CD4-positive, alpha-beta T cell (primary cell): ENCODE results near the gene C13orf42. TPM values are rescaled to one million over a fixed set of nuclear protein-coding genes. Genes with fewer than 3 reads are reported as not detected.

Experiments
- ATAC-seq: fragments of 200-7000 bp; cut with Tn5 transposase; one replicate; pipeline ENCODE4 v1.10.0; 2022; ENCODE audit warnings: mild to moderate bottlenecking; ENCODE audit not compliant: poor library complexity
- CTCF ChIA-PET: fragments of 350-600 bp; sonication (Branson Sonifier 250); formaldehyde crosslinking; loops from one replicate; lab custom pipeline; 2021; ENCODE audit warnings: antibody characterized with exemption, inconsistent platforms; lab: Charles Lee
- POLR2A ChIA-PET: fragments of 350-600 bp; sonication (Branson Sonifier 250); formaldehyde crosslinking; loops from one replicate; lab custom pipeline; 2021; ENCODE audit warnings: antibody characterized with exemption, inconsistent platforms; lab: Charles Lee
- DNase-seq, 14 experiments: peaks; one replicate each; pipeline ENCODE4 v3.0.0-alpha.2; 2013 to 2020; ENCODE audit warnings: mixed read lengths in 2 of 14
- H3K27ac ChIP-seq, 2 donors: one replicate each; pipeline versions ENCODE4 v1.5.1 to v1.7.0; 2013; ENCODE audit warnings: low read length in 2 of 2, low read depth in 1 of 2, mild to moderate bottlenecking in 1 of 2
- H3K27me3 ChIP-seq, 2 experiments: 1 replicate in 1 of 2; 2 replicates in 1 of 2; pipeline versions ENCODE4 v1.6.1 to v1.7.0; 2013; ENCODE audit warnings: low read length in 2 of 2, control low read depth in 1 of 2, mild to moderate bottlenecking in 1 of 2, moderate library complexity in 1 of 2; ENCODE audit not compliant: insufficient read depth in 2 of 2, control insufficient read depth in 1 of 2
- H3K36me3 ChIP-seq: one replicate; pipeline ENCODE4 v1.6.1; 2013; ENCODE audit warnings: low read length, control low read depth; ENCODE audit not compliant: insufficient read depth
- H3K4me1 ChIP-seq: one replicate; pipeline ENCODE4 v1.6.1; 2013; ENCODE audit warnings: low read length, control low read depth; ENCODE audit not compliant: insufficient read depth
- H3K4me3 ChIP-seq: one replicate; pipeline ENCODE4 v1.5.1; 2013; ENCODE audit warnings: mild to moderate bottlenecking, low read length, moderate library complexity
- H3K9me3 ChIP-seq, 2 experiments: 1 replicate in 1 of 2; 2 replicates in 1 of 2; pipeline versions ENCODE4 v1.6.1 to v1.7.0; 2013; ENCODE audit warnings: low read length in 2 of 2, mild to moderate bottlenecking in 2 of 2, control low read depth in 1 of 2, moderate library complexity in 1 of 2; ENCODE audit not compliant: control insufficient read depth in 1 of 2, insufficient read depth in 1 of 2
- H3K27ac Mint-ChIP-seq: one replicate; pipeline ENCODE4 v1.8.0; 2020; ENCODE audit warnings: mixed read lengths
- H3K27me3 Mint-ChIP-seq: one replicate; pipeline ENCODE4 v1.8.0; 2021; ENCODE audit warnings: mixed read lengths
- H3K36me3 Mint-ChIP-seq: one replicate; pipeline ENCODE4 v1.8.0; 2021; ENCODE audit warnings: low read depth, mixed read lengths
- H3K4me1 Mint-ChIP-seq: one replicate; pipeline ENCODE4 v1.8.0; 2021; ENCODE audit warnings: low read depth, mixed read lengths
- H3K4me3 Mint-ChIP-seq: one replicate; pipeline ENCODE4 v1.8.0; 2020; ENCODE audit warnings: mild to moderate bottlenecking, mixed read lengths
- H3K9me3 Mint-ChIP-seq: one replicate; pipeline ENCODE4 v1.8.0; 2020; ENCODE audit warnings: mixed read lengths
- intact Hi-C, 2 experiments: fragments of 100-400 bp; cut with DNase I in 1 of 2; cut with micrococcal nuclease in 1 of 2; formaldehyde crosslinking; loops; one replicate each; pipeline versions ENCODE4 v1.15.1 to v1.9.0; 2023 to 2025; cut with DNase I, micrococcal nuclease
- polyA plus RNA-seq, 2 donors: library from polyadenylated mRNA; unstranded; fragments of 120-200 nt; gene quantifications; one replicate each; pipeline ENCODE4 v1.2.1, GENCODE V29; 2013
- total RNA-seq, 174 experiments: library from RNA in 2 of 174; stranded (reverse) in 2 of 174; gene quantifications; one replicate each; pipeline ENCODE4 v1.2.3 and lab custom pipeline; 2021 to 2026
- TF ChIP-seq, protein P1 (sequence below): fragments of 200-600 bp; IDR thresholded peaks from one replicate; pipeline ENCODE4 v1.8.0; 2022; ENCODE audit warnings: antibody characterized with exemption, mild to moderate bottlenecking

C13orf42 gene
- total RNA-seq: not detected
- not detected for polyA plus RNA-seq (2013, experiment 1 of 2)
- 0.01 TPM for polyA plus RNA-seq (2013, experiment 2 of 2)
- 0 to 0.25 (median 0) reads per million in 172 experiments for total RNA-seq (lab: John Stamatoyannopoulos, UW)

DNA sequence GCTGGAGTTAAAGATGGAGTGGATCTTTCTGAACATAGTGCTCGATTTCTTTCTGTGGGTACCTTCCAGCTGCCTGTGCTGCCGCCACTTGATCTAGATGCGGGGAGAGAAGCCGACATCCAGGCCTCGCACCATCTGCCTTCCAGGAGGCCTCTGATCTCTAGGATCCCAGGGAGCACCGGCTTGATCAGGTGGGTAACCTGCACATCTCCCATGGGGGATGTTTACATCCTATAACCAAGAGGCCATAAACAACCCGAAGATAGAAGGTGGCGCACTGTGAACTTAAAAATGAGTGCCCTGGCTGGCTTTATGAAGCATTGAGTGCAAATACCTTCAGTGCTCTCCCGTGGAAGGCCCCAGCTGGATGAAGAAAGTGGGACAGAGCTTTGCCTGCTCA, at the start of gene C13orf42:
Gene C13orf42 (minus strand): TSS at position 101 of the 400 bp plus-strand sequence. CDS start 65 bp downstream, at position 36.
- H3K4me3 ChIP-seq: no peak within 1 kb of the TSS
- POLR2A ChIA-PET: interaction anchor here (0.6 kb wide), 1 partner anchor 409 kb away, joined by 4 read pairs; no protein-coding TSS in a partner anchor
- Mint-ChIP-seq H3K27ac (no peak within 1 kb of the TSS), H3K9me3 (no peaks in the 10 kb centered on the region), H3K36me3 (no peaks in the 10 kb centered on the region), H3K4me3 (no peak within 1 kb of the TSS), H3K27me3 (peaks cover 12% of the 10 kb centered on the region), H3K4me1 (no peaks in the 10 kb centered on the region)
- no peak for DNase-seq
- H3K9me3 ChIP-seq: peaks cover 0 to 5% of the 10 kb centered on the region in 2 experiments
- H3K36me3 ChIP-seq: no peaks in the 10 kb centered on the region
- intact Hi-C loops: no loop called here
- TF ChIP-seq, protein P1, sequence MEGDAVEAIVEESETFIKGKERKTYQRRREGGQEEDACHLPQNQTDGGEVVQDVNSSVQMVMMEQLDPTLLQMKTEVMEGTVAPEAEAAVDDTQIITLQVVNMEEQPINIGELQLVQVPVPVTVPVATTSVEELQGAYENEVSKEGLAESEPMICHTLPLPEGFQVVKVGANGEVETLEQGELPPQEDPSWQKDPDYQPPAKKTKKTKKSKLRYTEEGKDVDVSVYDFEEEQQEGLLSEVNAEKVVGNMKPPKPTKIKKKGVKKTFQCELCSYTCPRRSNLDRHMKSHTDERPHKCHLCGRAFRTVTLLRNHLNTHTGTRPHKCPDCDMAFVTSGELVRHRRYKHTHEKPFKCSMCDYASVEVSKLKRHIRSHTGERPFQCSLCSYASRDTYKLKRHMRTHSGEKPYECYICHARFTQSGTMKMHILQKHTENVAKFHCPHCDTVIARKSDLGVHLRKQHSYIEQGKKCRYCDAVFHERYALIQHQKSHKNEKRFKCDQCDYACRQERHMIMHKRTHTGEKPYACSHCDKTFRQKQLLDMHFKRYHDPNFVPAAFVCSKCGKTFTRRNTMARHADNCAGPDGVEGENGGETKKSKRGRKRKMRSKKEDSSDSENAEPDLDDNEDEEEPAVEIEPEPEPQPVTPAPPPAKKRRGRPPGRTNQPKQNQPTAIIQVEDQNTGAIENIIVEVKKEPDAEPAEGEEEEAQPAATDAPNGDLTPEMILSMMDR: no peak
- no peaks in the 10 kb centered on the region for H3K4me1 ChIP-seq
- no peak for ATAC-seq
- peaks cover 0 to 6% of the 10 kb centered on the region in 2 experiments for H3K27me3 ChIP-seq
- H3K27ac ChIP-seq: no peak within 1 kb of the TSS
- CTCF ChIA-PET: no interaction called here

DNA sequence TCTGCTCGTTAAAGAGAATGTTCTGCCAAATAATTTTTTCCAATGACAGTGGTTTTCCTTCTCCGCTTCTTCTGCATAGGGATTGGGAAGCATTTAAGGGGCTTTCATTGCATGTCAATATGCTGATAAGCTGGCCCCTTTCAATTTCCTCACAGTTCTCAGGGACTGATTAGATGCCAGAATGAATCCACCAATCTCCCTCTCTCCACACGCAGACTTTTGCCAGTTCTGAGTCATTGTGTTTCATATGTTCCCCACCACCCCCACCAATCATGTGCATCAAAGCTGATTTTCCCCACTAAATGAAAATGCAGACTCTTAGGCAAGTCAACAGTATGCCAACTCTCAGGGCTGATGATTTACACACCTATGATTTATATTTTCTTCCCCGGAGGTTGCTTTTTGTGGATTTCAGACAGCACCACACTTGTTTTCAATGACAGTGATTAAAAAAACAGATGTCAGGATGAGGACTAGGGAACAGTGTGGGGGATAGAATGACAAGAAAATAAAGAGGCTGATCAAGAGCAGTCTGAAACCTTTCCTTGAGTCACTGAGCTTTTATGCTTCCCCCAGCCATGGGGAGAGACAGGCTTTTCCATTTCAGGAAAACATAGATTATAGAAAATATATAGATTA, 47.9 kb upstream of the C13orf42 start:
- Mint-ChIP-seq H3K4me3 (no peak overlapping the region), H3K27me3 (peaks cover 11% of the 10 kb centered on the region)

DNA sequence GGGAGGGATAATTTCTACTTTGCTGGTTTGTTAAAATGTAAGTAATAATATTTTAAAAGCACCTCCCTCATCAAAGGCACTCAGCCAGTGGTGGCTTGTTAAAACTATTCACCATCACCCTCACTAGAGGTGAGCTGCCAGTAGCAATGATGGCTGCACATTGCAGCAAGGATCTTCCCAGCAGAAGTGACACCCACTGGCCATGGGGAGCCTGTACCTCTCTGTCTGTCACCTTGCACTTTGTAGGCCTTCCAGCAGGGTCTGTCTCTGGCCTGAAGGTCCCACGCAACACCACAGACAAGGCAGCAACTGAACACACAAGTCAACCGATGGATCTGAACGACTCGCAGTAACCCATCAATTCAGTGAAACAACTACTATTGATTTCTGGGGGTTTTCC, 47.3 kb upstream of the C13orf42 start:
- Mint-ChIP-seq H3K4me3 (no peak overlapping the region), H3K36me3 (no peaks in the 10 kb centered on the region), H3K27me3 (peaks cover 10% of the 10 kb centered on the region), H3K4me1 (no peaks in the 10 kb centered on the region), H3K9me3 (no peaks in the 10 kb centered on the region), H3K27ac (no peak overlapping the region)
- ATAC-seq: no peak
- H3K27me3 ChIP-seq: peaks cover 0 to 3% of the 10 kb centered on the region in 2 experiments
- no peaks in the 10 kb centered on the region for H3K9me3 ChIP-seq
- no peak overlapping the region for H3K4me3 ChIP-seq
- TF ChIP-seq, protein P1: no peak
- no peak for DNase-seq
- H3K4me1 ChIP-seq: no peaks in the 10 kb centered on the region
- CTCF ChIA-PET: no interaction called here
- H3K36me3 ChIP-seq: no peaks in the 10 kb centered on the region
- POLR2A ChIA-PET: no interaction called here
- intact Hi-C loops: loop anchor here in 1 of 2 experiments (10.0 kb wide), 1 partner anchor 136 kb away; no protein-coding TSS in a partner anchor
- H3K27ac ChIP-seq: no peak overlapping the region

More for the DNA sequence above, 47.9 kb upstream of the C13orf42 start:
- POLR2A ChIA-PET: no interaction called here
- Mint-ChIP-seq H3K4me1 (no peaks in the 10 kb centered on the region), H3K36me3 (no peaks in the 10 kb centered on the region), H3K27ac (no peak overlapping the region), H3K9me3 (no peaks in the 10 kb centered on the region)
- Histone ChIP-seq H3K27ac (no peak overlapping the region), H3K27me3 (peaks cover 0 to 3% of the 10 kb centered on the region in 2 experiments), H3K9me3 (no peaks in the 10 kb centered on the region), H3K4me3 (no peak overlapping the region), H3K36me3 (no peaks in the 10 kb centered on the region), H3K4me1 (no peaks in the 10 kb centered on the region)
- CTCF ChIA-PET: no interaction called here
- TF ChIP-seq, protein P1: no peak
- no peak for ATAC-seq
- intact Hi-C loops: loop anchor here in 1 of 2 experiments (10.0 kb wide), 1 partner anchor 136 kb away; no protein-coding TSS in a partner anchor
- DNase-seq: no peak
